HepG2 (cell line): ENCODE data around the gene GLRX2. TPM values are rescaled to one million over a fixed set of nuclear protein-coding genes. Genes with fewer than 3 reads are reported as not detected.

ENCODE experiments used
- ATAC-seq: fragments of 200-7000 bp; cut with Tn5 transposase; 3 replicates; pipeline ENCODE4 v1.9.1; 2020; ENCODE audit warnings: mild to moderate bottlenecking, moderate library complexity
- BruUV-seq: library from RNA; stranded (reverse); fragments of 400-500 nt; replicated peaks from 2 replicates; lab custom pipeline; 2021; lab: Mats Ljungman, UMichigan
- CTCF ChIA-PET: fragments of 300-600 bp; formaldehyde crosslinking; extraction: SDS; loops from one replicate; lab custom pipeline; 2021; ENCODE audit warnings: low total read pairs, inconsistent platforms, low intra/inter-chr PET ratio; lab: Yijun Ruan, JAX
- POLR2A ChIA-PET: fragments of 350-600 bp; sonication (Branson Sonifier 250); formaldehyde crosslinking; loops from one replicate; lab custom pipeline; 2020; ENCODE audit warnings: antibody characterized with exemption, inconsistent platforms; lab: Yijun Ruan, JAX
- DNase-seq: peaks from one replicate; pipeline ENCODE4 v3.0.0-alpha.2; 2015; ENCODE audit warnings: low spot score
- FAIRE-seq: peaks from 3 replicates; lab custom pipeline; 2011; peaks lifted over from hg19 to GRCh38; lab: Jason Lieb, UNC
- H2AFZ ChIP-seq: one replicate; pipeline ENCODE4 v1.6.1; 2011; ENCODE audit warnings: low read length, inconsistent platforms
- H3K27ac ChIP-seq: fragments of 300-600 bp; 3 replicates; pipeline ENCODE4 v1.8.0; 2011; ENCODE audit warnings: mixed run types, mild to moderate bottlenecking, mixed read lengths, low read length, inconsistent platforms; ENCODE audit not compliant: insufficient read depth; ENCODE audit errors: extremely low read length
- H3K27me3 ChIP-seq, 2 experiments: fragments of 200-600 bp in 1 of 2; 2 replicates in 1 of 2; 3 replicates in 1 of 2; pipeline versions ENCODE4 v1.6.0 to v1.8.0; 2011; ENCODE audit warnings: low read length in 2 of 2, mild to moderate bottlenecking in 2 of 2, moderate library complexity in 2 of 2, inconsistent platforms in 1 of 2; ENCODE audit not compliant: insufficient read depth in 2 of 2, control insufficient read depth in 1 of 2
- H3K36me3 ChIP-seq, 2 experiments: fragments of 200-600 bp in 1 of 2; replicated peaks in 1 of 2; 2 replicates in 1 of 2; 3 replicates in 1 of 2; pipeline versions ENCODE4 v1.5.1 to v1.8.0; 2011; ENCODE audit warnings: low read length in 2 of 2, inconsistent platforms in 1 of 2; ENCODE audit not compliant: insufficient read depth in 2 of 2, control insufficient read depth in 1 of 2
- H3K4me1 ChIP-seq: 2 replicates; pipeline ENCODE4 v1.5.1; 2012; ENCODE audit warnings: low read length, inconsistent platforms; ENCODE audit not compliant: insufficient read depth
- H3K4me2 ChIP-seq: 2 replicates; pipeline ENCODE4 v1.6.0; 2011; ENCODE audit warnings: low read depth, low read length, inconsistent platforms
- H3K4me3 ChIP-seq, 3 experiments: fragments of 200-600 bp in 1 of 3; sonication (generic), shearing (Covaris generic) in 1 of 3; replicated peaks in 1 of 3; 2 replicates each; pipeline ENCODE4 v1.5.1; 2011 to 2016; ENCODE audit warnings: low read length in 3 of 3, inconsistent platforms in 2 of 3, low read depth in 2 of 3, mild to moderate bottlenecking in 2 of 3, control low read depth in 1 of 3, mixed read lengths in 1 of 3; ENCODE audit not compliant: insufficient read depth in 1 of 3
- H3K79me2 ChIP-seq: one replicate; pipeline ENCODE4 v1.6.1; 2011; ENCODE audit warnings: low read length, inconsistent platforms; ENCODE audit not compliant: insufficient read depth
- H3K9ac ChIP-seq: 2 replicates; pipeline ENCODE4 v1.6.0; 2011; ENCODE audit warnings: mild to moderate bottlenecking, low read depth, low read length, inconsistent platforms; ENCODE audit not compliant: insufficient read depth
- H3K9me3 ChIP-seq: 2 replicates; pipeline ENCODE4 v1.5.1; 2012; ENCODE audit warnings: mild to moderate bottlenecking, low read length
- H4K20me1 ChIP-seq: 2 replicates; pipeline ENCODE4 v1.6.0; 2011; ENCODE audit warnings: inconsistent platforms, mild to moderate bottlenecking, low read length, moderate library complexity; ENCODE audit not compliant: insufficient read depth
- ATF4 ChIP-seq, 2 experiments: fragments of 450-650 bp in 1 of 2; sonication (generic) in 1 of 2; formaldehyde crosslinking; IDR thresholded peaks; 2 replicates each; pipeline versions ENCODE4 v1.5.0 to v1.8.0; 2020 to 2022; ENCODE audit warnings: mild to moderate bottlenecking in 1 of 2, missing genetic modification reagents in 1 of 2
- CEBPG ChIP-seq: IDR thresholded peaks from 2 replicates; pipeline ENCODE4 v1.6.1; 2016
- GATA4 ChIP-seq: sonication (generic); IDR thresholded peaks from 2 replicates; pipeline ENCODE4 v1.6.1; 2016; ENCODE audit warnings: antibody characterized with exemption, low read depth, borderline replicate concordance
- GATAD2A ChIP-seq: IDR thresholded peaks from 2 replicates; pipeline ENCODE4 v1.6.1; 2016
- KAT8 ChIP-seq: IDR thresholded peaks from 2 replicates; pipeline ENCODE4 v1.6.1; 2016; ENCODE audit warnings: missing genetic modification reagents, missing compliant biosample characterization
- KMT2B ChIP-seq: IDR thresholded peaks from 2 replicates; pipeline ENCODE4 v1.6.1; 2016; ENCODE audit warnings: missing genetic modification reagents, missing compliant biosample characterization
- POLR2G ChIP-seq: fragments of 200-400 bp; formaldehyde crosslinking; IDR thresholded peaks from 2 replicates; pipeline ENCODE4 v1.6.1; 2018; ENCODE audit warnings: mild to moderate bottlenecking, low read depth, low read length, moderate library complexity
- SAP130 ChIP-seq: IDR thresholded peaks from 2 replicates; pipeline ENCODE4 v1.6.1; 2016; ENCODE audit warnings: low read depth
- SIX4 ChIP-seq: sonication (generic); formaldehyde crosslinking; IDR thresholded peaks from 2 replicates; pipeline ENCODE4 v1.4.0; 2020; ENCODE audit warnings: missing genetic modification reagents
- ZFP36L1 ChIP-seq: sonication (generic); formaldehyde crosslinking; IDR thresholded peaks from 2 replicates; pipeline ENCODE4 v1.8.0; 2022; ENCODE audit warnings: mild to moderate bottlenecking, missing genetic modification reagents, moderate library complexity
- ZKSCAN1 ChIP-seq: fragments of 150-350 bp; IDR thresholded peaks from 2 replicates; pipeline ENCODE4 v1.6.1; 2014; ENCODE audit warnings: low read length
- ZKSCAN8 ChIP-seq: IDR thresholded peaks from 2 replicates; pipeline ENCODE4 v1.6.1; 2016; ENCODE audit warnings: borderline replicate concordance, missing genetic modification reagents, missing compliant biosample characterization
- ZMYM3 ChIP-seq: sonication (generic); formaldehyde crosslinking; IDR thresholded peaks from 2 replicates; pipeline ENCODE4 v1.5.1; 2020; ENCODE audit warnings: mild to moderate bottlenecking, missing genetic modification reagents
- ZNF274 ChIP-seq: sonication (generic); formaldehyde crosslinking; IDR thresholded peaks from 2 replicates; pipeline ENCODE4 v1.5.1; 2020; ENCODE audit warnings: mild to moderate bottlenecking, missing genetic modification reagents
- ZNF615 ChIP-seq: sonication (generic); formaldehyde crosslinking; IDR thresholded peaks from 2 replicates; pipeline ENCODE4 v1.5.0; 2020; ENCODE audit warnings: mild to moderate bottlenecking, missing genetic modification reagents, borderline replicate concordance
- ZNF674 ChIP-seq: sonication (generic); formaldehyde crosslinking; IDR thresholded peaks from 2 replicates; pipeline ENCODE4 v1.5.0; 2020; ENCODE audit warnings: low read depth, mild to moderate bottlenecking, missing genetic modification reagents
- ZNF737 ChIP-seq: sonication (generic); formaldehyde crosslinking; IDR thresholded peaks from 2 replicates; pipeline ENCODE4 v1.5.0; 2020; ENCODE audit warnings: missing genetic modification reagents, mild to moderate bottlenecking, borderline replicate concordance
- WGBS: methylation state at CpG from one replicate; pipeline ENCODE4 v1.1.6; 2017; ENCODE audit warnings: low lambda C conversion rate; 5-methylcytosine and 5-hydroxymethylcytosine counted together
- in situ Hi-C: cut with HindIII; loops from 2 replicates; pipeline ENCODE4 v1.10.0; 2017; ENCODE audit warnings: low pct_unique_long_range_greater_than_20kb; ENCODE audit not compliant: extremely low pct_ligation_motif_present
- intact Hi-C: fragments of 100-400 bp; cut with micrococcal nuclease; formaldehyde crosslinking; loops from one replicate; pipeline ENCODE4 v1.10.0; 2022; ENCODE audit not compliant: unreplicated experiment
- polyA plus RNA-seq, 8 experiments: library from polyadenylated mRNA; depleted of rRNA in 3 of 8; stranded (reverse) in 7 of 8; unstranded in 1 of 8; fragments of >200 nt; fragmentation: Illumina TruSeq in 4 of 8; extraction: Trizol in 4 of 8; gene quantifications; 2 replicates each; pipeline versions ENCODE4 v1.2.1 to v1.2.3, GENCODE V29; 2011 to 2016; ENCODE audit warnings: low read depth in 4 of 8, missing spikeins in 1 of 8, mixed read lengths in 1 of 8; ENCODE audit not compliant: insufficient read depth in 1 of 8
- total RNA-seq, 5 experiments: library from RNA; depleted of rRNA; stranded (reverse); fragments of >200 nt; fragmentation: Illumina TruSeq; extraction: Trizol; gene quantifications; 2 replicates each; pipeline ENCODE4 v1.2.3, GENCODE V29; 2016; ENCODE audit warnings: low read depth in 1 of 5

The GLRX2 gene
- total and polyA plus RNA-seq, 2 of the 13 experiments (the other 11 are each of a cell fraction or from before 2014, with no cell fraction given) = 11.9 to 39.0 TPM

- peak overlapping the region; percentile 76 for H3K4me2 ChIP-seq
- H4K20me1 ChIP-seq = no peaks in the 10 kb centered on the region
- no peak overlapping the region for H2AFZ ChIP-seq
- WGBS = 30% methylated on average over 9 of the region's 9 CpGs
- DNase-seq (no peak), ATAC-seq (no peak), FAIRE-seq (no peak)
- H3K27ac ChIP-seq = peak overlapping the region; percentile 89
- H3K9me3 ChIP-seq = no peaks in the 10 kb centered on the region
- peak overlapping the region; percentile 70 to 93 (median 82) for H3K4me3 ChIP-seq
- intact Hi-C loops (loop anchor here (1.0 kb wide), 1 partner anchor 44 kb away; no protein-coding TSS in a partner anchor), in situ Hi-C loops (no loop called here)
- no peaks in the 10 kb centered on the region; a peak in 1 of 5 replicates for H3K27me3 ChIP-seq
- TF ChIP-seq ZKSCAN1 (peak; percentile 75), ZNF737 (no peak), ZMYM3 (CRISPR knock-in tag) (peak; percentile 31; the same call in 1 of the 2 replicates), ZFP36L1 (CRISPR knock-in tag) (0 out of 2 replicates have a peak, but pooled peaks have one; percentile 12), KMT2B (CRISPR knock-in tag) (0 out of 2 replicates have a peak, but pooled peaks have one; percentile 0), ZKSCAN8 (peak; percentile 99)
- peaks cover 31% of the 10 kb centered on the region for H3K79me2 ChIP-seq
- H3K36me3 ChIP-seq = peaks cover 6 to 16% of the 10 kb centered on the region in 2 experiments; a peak in 4 of 5 replicates
- BruUV-seq = no TSS peak
- H3K9ac ChIP-seq = peak overlapping the region; percentile 78
- H3K4me1 ChIP-seq = peaks cover 44% of the 10 kb centered on the region
- POLR2A ChIA-PET = interaction anchor here (1.6 to 2.9 kb wide), 5 partner anchors 10 to 45 kb away, joined by 9 to 31 read pairs (median 13); partner anchors contain the start of genes CDC73, RO60 and UCHL5
- CTCF ChIA-PET = interaction anchor here (1.3 kb wide), 1 partner anchor 17 kb away, joined by 4 read pairs; no protein-coding TSS in a partner anchor
These were observed 1.3 kb downstream of the GLRX2 start for GRCh38 chr1:193103759-193104501.

DNA sequence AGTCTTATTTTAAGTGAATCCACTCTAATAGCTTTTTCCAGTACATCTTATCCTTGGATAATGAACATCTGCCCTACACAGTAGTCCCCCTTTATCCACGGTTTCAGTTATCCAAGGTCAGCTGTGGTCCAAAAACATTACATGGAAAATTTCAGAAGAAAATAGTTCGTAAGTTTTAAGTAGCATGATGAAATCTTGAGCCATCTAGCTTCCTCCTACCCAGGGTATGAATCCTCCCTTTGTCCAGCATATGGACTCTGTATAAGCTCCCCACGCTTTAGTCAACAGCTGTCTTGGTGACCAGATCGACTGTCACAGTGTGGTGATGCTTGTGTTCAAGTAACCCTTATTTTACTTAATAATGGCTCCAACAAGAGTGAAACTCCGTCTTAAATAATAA lies 2.6 kb downstream of the GLRX2 start:
- no peak for FAIRE-seq

More for the DNA sequence above, 2.6 kb downstream of the GLRX2 start:
- ChIA-PET POLR2A (interaction anchor here (1.9 kb wide), 1 partner anchor 20 kb away, joined by 9 read pairs; the partner anchor contains the start of gene CDC73), CTCF (no interaction called here)
- TF ChIP-seq GATAD2A (peak; percentile 56; the same call in 1 of the 2 replicates), GATA4 (0 out of 2 replicates have a peak, but pooled peaks have one; percentile 37), POLR2G (0 out of 2 replicates have a peak, but pooled peaks have one; percentile 29), ATF4 (CRISPR knock-in tag; IDR thresholded peaks at IDR 0.05) (peak in 1 of 2 experiments; percentile 82; a peak in 2 of 4 replicates), SAP130 (CRISPR knock-in tag) (peak; percentile 19; the same call in 1 of the 2 replicates), CEBPG (CRISPR knock-in tag) (0 out of 2 replicates have a peak, but pooled peaks have one; percentile 40), KAT8 (no peak), ZNF615 (CRISPR knock-in tag) (no peak), SIX4 (no peak), ZNF674 (no peak), ZNF274 (CRISPR knock-in tag) (no peak)
- no peak overlapping the region for H2AFZ ChIP-seq
- H3K4me2 ChIP-seq = no peak overlapping the region
- no peak overlapping the region for H3K27ac ChIP-seq
- WGBS = 62% methylated on average over 5 of the region's 5 CpGs
- H3K27me3 ChIP-seq = no peaks in the 10 kb centered on the region; a peak in 1 of 5 replicates
- DNase-seq (peak; percentile 28), ATAC-seq (no peak)
- peaks cover 34% of the 10 kb centered on the region for H3K4me1 ChIP-seq
- BruUV-seq = no TSS peak
- H3K9ac ChIP-seq = no peak overlapping the region
- H3K36me3 ChIP-seq = peaks cover 6 to 27% of the 10 kb centered on the region in 2 experiments; a peak in 4 of 5 replicates
- no peaks in the 10 kb centered on the region for H4K20me1 ChIP-seq
- intact Hi-C loops = no loop called here
- peaks cover 31% of the 10 kb centered on the region for H3K79me2 ChIP-seq
- no peak overlapping the region for H3K4me3 ChIP-seq
- in situ Hi-C loops = no loop called here
- no peaks in the 10 kb centered on the region for H3K9me3 ChIP-seq
